GM12878 (cell line): ENCODE measurements around the gene TFAP2B. TPM values are rescaled to one million over a fixed set of nuclear protein-coding genes. Genes with fewer than 3 reads are reported as not detected.

Experiments
- CREM ChIP-seq: IDR thresholded peaks from 2 replicates; pipeline ENCODE4 v1.6.1; 2014; ENCODE audit warnings: antibody characterized with exemption, low read depth
- GABPA ChIP-seq: IDR thresholded peaks from 2 replicates; pipeline ENCODE4 v1.6.1; 2014; ENCODE audit warnings: antibody characterized with exemption, low read depth, mild to moderate bottlenecking, inconsistent platforms
- HCFC1 ChIP-seq: fragments of 150-350 bp; IDR thresholded peaks from 2 replicates; pipeline ENCODE4 v1.6.1; 2014; ENCODE audit warnings: low read length
- HDGF ChIP-seq: fragments of 450-650 bp; IDR thresholded peaks from 2 replicates; pipeline ENCODE4 v1.6.1; 2016; ENCODE audit warnings: antibody characterized with exemption
- JUNB ChIP-seq: IDR thresholded peaks from 2 replicates; pipeline ENCODE4 v1.6.1; 2016; ENCODE audit warnings: antibody characterized with exemption, mild to moderate bottlenecking
- SMC3 ChIP-seq: IDR thresholded peaks from 2 replicates; pipeline ENCODE4 v1.6.1; 2011; ENCODE audit warnings: low read length, improper control_type of control experiment, borderline replicate concordance
- SREBF1 ChIP-seq: IDR thresholded peaks from 2 replicates; pipeline ENCODE4 v1.6.1; 2012; ENCODE audit warnings: mild to moderate bottlenecking, low read length
- TCF3 ChIP-seq: IDR thresholded peaks from 2 replicates; pipeline ENCODE4 v1.6.1; 2012; ENCODE audit warnings: low read depth, mild to moderate bottlenecking, low read length, borderline replicate concordance; ENCODE audit not compliant: insufficient read depth
- ZSCAN29 ChIP-seq: fragments of 450-650 bp; IDR thresholded peaks from 2 replicates; pipeline ENCODE4 v1.6.1; 2017; ENCODE audit warnings: mild to moderate bottlenecking, moderate library complexity
- polyA plus RNA-seq, 11 experiments: library from polyadenylated mRNA; depleted of rRNA in 4 of 11; unstranded in 6 of 11; stranded (reverse) in 5 of 11; fragments of >200 nt; fragmentation: Nextera tagmentation in 4 of 11; fragmentation: Illumina TruSeq in 1 of 11; extraction: Ambion mirVana in 4 of 11; extraction: Trizol in 1 of 11; gene quantifications; 1 replicate in 1 of 11; 2 replicates in 10 of 11; pipeline versions ENCODE4 v1.2.1 to v1.2.3, GENCODE V29; 2011 to 2016; ENCODE audit warnings: inconsistent platforms in 2 of 11, missing spikeins in 2 of 11, low read depth in 1 of 11
- total RNA-seq, 4 experiments: library from RNA; depleted of rRNA in 3 of 4; stranded (reverse); fragments of >200 nt in 3 of 4; fragmentation: Illumina TruSeq in 1 of 4; extraction: Trizol in 1 of 4; gene quantifications; 2 replicates each; pipeline versions ENCODE4 v1.2.1 to v1.2.3, GENCODE V29; 2013 to 2021
- TF ChIP-seq, protein P1 (sequence below): fragments of 450-650 bp; IDR thresholded peaks from 2 replicates; pipeline ENCODE4 v1.6.1; 2017; ENCODE audit warnings: mild to moderate bottlenecking, moderate library complexity

Gene TFAP2B
- total and polyA plus RNA-seq, 10 of the 15 experiments (the other 5 are each of a cell fraction or from before 2014, with no cell fraction given), result 0.03 to 0.15 (median 0.07) TPM; not detected in 5

DNA sequence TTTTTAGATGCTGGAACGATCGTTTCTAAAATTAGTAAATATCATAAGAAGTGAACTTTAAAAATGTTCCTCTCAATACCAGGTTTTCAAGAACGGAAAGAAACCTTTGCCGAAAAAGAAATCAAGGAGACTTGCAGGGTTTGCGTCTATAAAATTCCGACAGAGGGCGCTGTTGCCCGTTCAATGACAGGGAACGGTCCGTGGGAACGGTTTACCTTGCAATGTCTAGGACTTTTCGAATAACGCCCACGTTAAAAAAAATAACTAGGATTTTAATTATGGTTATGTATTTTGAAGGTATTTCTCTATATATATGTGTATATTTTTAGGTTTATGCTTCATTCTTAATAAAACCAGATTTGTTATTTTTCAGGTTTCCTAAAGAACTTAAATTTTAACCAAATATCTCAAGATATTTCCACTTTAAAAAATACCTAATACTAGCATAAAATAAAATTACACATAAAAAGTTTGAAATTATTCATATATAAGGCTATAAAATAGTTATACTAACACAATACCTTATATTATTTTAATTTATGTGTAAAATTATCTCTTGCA, 2.5 kb upstream of the TFAP2B start (continued):
- TF ChIP-seq, protein P1, sequence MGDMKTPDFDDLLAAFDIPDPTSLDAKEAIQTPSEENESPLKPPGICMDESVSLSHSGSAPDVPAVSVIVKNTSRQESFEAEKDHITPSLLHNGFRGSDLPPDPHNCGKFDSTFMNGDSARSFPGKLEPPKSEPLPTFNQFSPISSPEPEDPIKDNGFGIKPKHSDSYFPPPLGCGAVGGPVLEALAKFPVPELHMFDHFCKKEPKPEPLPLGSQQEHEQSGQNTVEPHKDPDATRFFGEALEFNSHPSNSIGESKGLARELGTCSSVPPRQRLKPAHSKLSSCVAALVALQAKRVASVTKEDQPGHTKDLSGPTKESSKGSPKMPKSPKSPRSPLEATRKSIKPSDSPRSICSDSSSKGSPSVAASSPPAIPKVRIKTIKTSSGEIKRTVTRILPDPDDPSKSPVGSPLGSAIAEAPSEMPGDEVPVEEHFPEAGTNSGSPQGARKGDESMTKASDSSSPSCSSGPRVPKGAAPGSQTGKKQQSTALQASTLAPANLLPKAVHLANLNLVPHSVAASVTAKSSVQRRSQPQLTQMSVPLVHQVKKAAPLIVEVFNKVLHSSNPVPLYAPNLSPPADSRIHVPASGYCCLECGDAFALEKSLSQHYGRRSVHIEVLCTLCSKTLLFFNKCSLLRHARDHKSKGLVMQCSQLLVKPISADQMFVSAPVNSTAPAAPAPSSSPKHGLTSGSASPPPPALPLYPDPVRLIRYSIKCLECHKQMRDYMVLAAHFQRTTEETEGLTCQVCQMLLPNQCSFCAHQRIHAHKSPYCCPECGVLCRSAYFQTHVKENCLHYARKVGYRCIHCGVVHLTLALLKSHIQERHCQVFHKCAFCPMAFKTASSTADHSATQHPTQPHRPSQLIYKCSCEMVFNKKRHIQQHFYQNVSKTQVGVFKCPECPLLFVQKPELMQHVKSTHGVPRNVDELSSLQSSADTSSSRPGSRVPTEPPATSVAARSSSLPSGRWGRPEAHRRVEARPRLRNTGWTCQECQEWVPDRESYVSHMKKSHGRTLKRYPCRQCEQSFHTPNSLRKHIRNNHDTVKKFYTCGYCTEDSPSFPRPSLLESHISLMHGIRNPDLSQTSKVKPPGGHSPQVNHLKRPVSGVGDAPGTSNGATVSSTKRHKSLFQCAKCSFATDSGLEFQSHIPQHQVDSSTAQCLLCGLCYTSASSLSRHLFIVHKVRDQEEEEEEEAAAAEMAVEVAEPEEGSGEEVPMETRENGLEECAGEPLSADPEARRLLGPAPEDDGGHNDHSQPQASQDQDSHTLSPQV, result 0 out of 2 replicates have a peak, but pooled peaks have one; percentile 20
- TF ChIP-seq CREM (no peak), ZSCAN29 (no peak), SMC3 (peak; percentile 81), GABPA (no peak), HDGF (no peak), TCF3 (no peak), SREBF1 (no peak), HCFC1 (no peak), JUNB (no peak)
